ENCODE measurements around the gene DNAH2. TPM values are rescaled to one million over a fixed set of nuclear protein-coding genes. Genes with fewer than 3 reads are reported as not detected.

The DNAH2 gene
- total and polyA plus RNA-seq, 2 of the 13 experiments (the other 11 are each of a cell fraction or from before 2014, with no cell fraction given), result not detected

- Histone ChIP-seq H2AFZ (ENCODE audit: low read length) (no peak overlapping the region), H3K4me1 (ENCODE audit: insufficient read depth, low read length) (peaks cover 31% of the 10 kb centered on the region), H4K20me1 (ENCODE audit: insufficient read depth, low read length) (no peaks in the 10 kb centered on the region), H3K4me2 (ENCODE audit: low read depth, low read length) (no peak overlapping the region), H3K4me3 (replicated peaks in 1 of 3; ENCODE audit: insufficient read depth in 1 of 3, low read depth in 2 of 3, low read length in 3 of 3) (no peak overlapping the region), H3K27ac (ENCODE audit: extremely low read length, insufficient read depth, low read length) (no peak overlapping the region), H3K36me3 (replicated peaks in 1 of 2; ENCODE audit: control insufficient read depth in 1 of 2, insufficient read depth in 2 of 2, low read length in 2 of 2) (no peaks in the 10 kb centered on the region), H3K79me2 (ENCODE audit: insufficient read depth, low read length) (no peaks in the 10 kb centered on the region), H3K9me3 (ENCODE audit: low read length) (no peaks in the 10 kb centered on the region), H3K27me3 (ENCODE audit: control insufficient read depth in 1 of 2, insufficient read depth in 2 of 2, low read length in 2 of 2) (peaks cover 5 to 72% of the 10 kb centered on the region in 2 experiments), H3K9ac (ENCODE audit: insufficient read depth, low read depth, low read length) (no peak overlapping the region)
- in situ Hi-C loops (cut with HindIII; ENCODE audit: extremely low pct_ligation_motif_present, low pct_unique_long_range_greater_than_20kb) (no loop called here), intact Hi-C loops (cut with micrococcal nuclease; ENCODE audit: unreplicated experiment) (no loop called here)
- FAIRE-seq (no peak), DNase-seq (ENCODE audit: low spot score) (no peak), ATAC-seq (no peak)
- 11% methylated on average over 9 of the region's 9 CpGs for WGBS (ENCODE audit: low lambda C conversion rate)
- POLR2A ChIA-PET, result interaction anchor here (1.4 kb wide), 1 partner anchor 26 kb away, joined by 5 read pairs; the partner anchor contains the start of gene TP53
- BruUV-seq (replicated peaks), result no TSS peak
- CTCF ChIA-PET (ENCODE audit: low intra/inter-chr PET ratio, low total read pairs), result no interaction called here
- no peak for TF ChIP-seq GABPA (IDR thresholded peaks at IDR 0.05; ENCODE audit: low read depth, low read length)
- no peak for TF ChIP-seq GABPA (CRISPR knock-in tag; IDR thresholded peaks at IDR 0.05; ENCODE audit: low read depth)
- TF ChIP-seq PAWR (CRISPR knock-in tag; IDR thresholded peaks at IDR 0.05; ENCODE audit: borderline replicate concordance), result no peak
- no peak for TF ChIP-seq ZNF143 (CRISPR knock-in tag; IDR thresholded peaks at IDR 0.05)
- no peak for TF ChIP-seq CREBL2 (CRISPR knock-in tag; IDR thresholded peaks at IDR 0.05; ENCODE audit: borderline replicate concordance)
- no peak for TF ChIP-seq ZSCAN12 (CRISPR knock-in tag; IDR thresholded peaks at IDR 0.05)
- no peak for TF ChIP-seq ZNF552 (CRISPR knock-in tag; IDR thresholded peaks at IDR 0.05; ENCODE audit: borderline replicate concordance)
- TF ChIP-seq HOXA5 (CRISPR knock-in tag; IDR thresholded peaks at IDR 0.05), result no peak
- no peak for TF ChIP-seq EZH2 (conservative IDR thresholded peaks at IDR 0.05; ENCODE audit: low read depth, low read length)
- TF ChIP-seq MXD1 (CRISPR knock-in tag; IDR thresholded peaks at IDR 0.05), result no peak
- no peak for TF ChIP-seq PRDM10 (CRISPR knock-in tag; IDR thresholded peaks at IDR 0.05; ENCODE audit: low read depth)
- no peak for TF ChIP-seq ZNF432 (CRISPR knock-in tag; IDR thresholded peaks at IDR 0.05; ENCODE audit: borderline replicate concordance)
- TF ChIP-seq DMTF1 (CRISPR knock-in tag; IDR thresholded peaks at IDR 0.05), result no peak
- no peak for TF ChIP-seq HIVEP1 (CRISPR knock-in tag; IDR thresholded peaks at IDR 0.05)
- TF ChIP-seq ELK4 (CRISPR knock-in tag; IDR thresholded peaks at IDR 0.05; ENCODE audit: borderline replicate concordance), result no peak
- TF ChIP-seq ZSCAN5A (CRISPR knock-in tag; IDR thresholded peaks at IDR 0.05; ENCODE audit: borderline replicate concordance), result no peak
Measured at GRCh38 chr17:7713782-7714181, 3.8 kb upstream of the DNAH2 start.
